Activated CD4-positive, alpha-beta T cell treated with anti-CD3 and anti-CD28 coated beads for 4 hours (primary cell): ENCODE data around the gene PWWP2B.
A peak's percentile ranks its signal among the peaks of the same experiment; 100 is the strongest.

ENCODE experiments used
- DNase-seq, 2 donors: peaks; one replicate each; pipeline ENCODE4 v3.0.0-alpha.2; 2020

The PWWP2B gene

DNA sequence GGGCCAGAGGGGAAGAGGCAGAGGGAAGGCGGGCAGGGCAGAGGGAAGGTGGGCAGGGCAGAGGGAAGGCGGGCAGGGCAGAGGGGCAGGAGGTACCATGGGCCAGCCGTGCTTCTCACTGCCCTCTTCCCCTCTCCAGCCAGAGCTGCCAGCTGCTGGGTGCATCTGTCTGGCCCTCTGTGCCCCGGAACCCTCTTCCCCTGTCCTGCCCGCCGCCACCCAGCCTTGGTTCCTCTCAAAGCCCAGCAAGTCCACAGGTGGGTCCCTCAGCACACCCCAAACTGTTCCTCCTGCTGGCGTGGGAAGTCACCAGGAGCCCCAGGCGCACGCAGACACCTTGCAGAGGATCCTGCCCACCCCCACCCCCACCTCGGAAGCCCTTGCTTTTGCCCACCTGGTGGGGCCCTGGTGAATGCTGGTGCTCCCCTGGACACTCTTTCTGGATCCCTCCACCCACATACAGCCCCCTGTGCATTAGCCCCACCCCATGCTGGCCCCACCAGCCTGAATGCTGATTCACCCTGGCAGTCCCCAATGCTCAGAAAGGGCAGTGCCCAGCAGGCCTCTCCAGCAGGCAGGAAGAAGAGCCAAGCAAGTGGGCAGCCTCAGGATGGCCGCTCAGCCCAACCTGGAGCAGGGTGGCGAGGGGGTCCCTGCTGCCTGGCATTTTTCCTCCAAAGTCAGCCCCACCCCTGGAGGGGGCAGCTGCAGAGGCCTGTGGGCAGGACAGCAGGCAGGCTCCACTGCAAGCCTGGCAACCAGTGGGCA is 1.9 kb upstream of the PWWP2B start:
- DNase-seq: no peak

GRCh38 chr10:132395704-132396493 is 1.1 kb upstream of the PWWP2B start:
- DNase-seq: peak in 1 of 2 donors; percentile 49

DNA sequence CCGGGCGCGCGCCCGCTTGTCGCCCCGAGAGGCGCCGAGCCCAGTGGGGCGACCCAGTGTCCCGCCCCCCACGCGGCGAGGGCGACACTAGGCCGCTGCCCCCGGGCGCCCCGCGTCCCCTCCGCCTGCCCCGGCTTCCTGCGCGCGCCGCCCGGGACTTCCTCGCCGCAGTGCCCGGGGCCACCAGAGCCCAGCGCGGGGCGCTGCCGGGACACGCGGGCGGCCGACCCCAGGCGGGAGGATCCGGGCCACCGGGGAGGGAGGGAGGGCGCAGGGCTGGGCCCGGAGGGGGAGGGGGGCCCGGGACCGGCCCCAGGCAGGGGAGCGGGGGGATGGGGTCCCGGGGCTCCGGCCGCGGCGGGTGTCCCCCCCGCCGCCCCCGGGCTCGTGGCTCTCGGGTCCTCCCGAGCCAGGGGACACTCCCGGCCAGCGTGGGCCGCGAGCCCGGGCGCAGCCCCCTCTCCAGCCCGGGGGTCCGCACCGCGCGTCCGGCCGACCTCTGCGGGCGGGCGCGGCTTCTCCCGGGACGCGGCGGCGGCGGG is 435 bp upstream of the PWWP2B start:
- peak; percentile 51 to 64 for DNase-seq

GRCh38 chr10:132397671-132398565 is 918 bp downstream of the PWWP2B start:
- DNase-seq: peak; percentile 34 to 38

DNA sequence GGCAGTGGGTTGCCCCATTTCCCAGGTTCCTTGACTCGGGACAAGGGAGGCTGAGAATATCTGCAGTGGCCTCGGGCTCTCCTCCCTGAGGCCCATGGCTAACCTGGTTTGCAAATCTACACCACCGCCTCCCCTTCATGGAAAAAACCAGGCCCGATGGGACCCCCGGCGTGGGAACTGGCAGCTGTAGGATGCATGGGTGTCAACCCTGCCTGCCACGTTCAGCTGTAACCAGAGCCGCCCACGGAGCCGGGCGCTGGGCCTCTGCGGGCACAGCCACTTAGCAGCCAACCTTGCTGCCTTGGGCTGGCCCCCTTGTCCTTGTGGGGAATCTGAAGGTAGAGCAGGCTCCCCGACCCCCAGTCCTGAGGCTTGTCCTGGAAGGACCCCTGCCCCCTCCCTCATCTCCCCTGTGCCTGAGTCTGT is 1.6 kb downstream of the PWWP2B start:
- DNase-seq: no peak

DNA sequence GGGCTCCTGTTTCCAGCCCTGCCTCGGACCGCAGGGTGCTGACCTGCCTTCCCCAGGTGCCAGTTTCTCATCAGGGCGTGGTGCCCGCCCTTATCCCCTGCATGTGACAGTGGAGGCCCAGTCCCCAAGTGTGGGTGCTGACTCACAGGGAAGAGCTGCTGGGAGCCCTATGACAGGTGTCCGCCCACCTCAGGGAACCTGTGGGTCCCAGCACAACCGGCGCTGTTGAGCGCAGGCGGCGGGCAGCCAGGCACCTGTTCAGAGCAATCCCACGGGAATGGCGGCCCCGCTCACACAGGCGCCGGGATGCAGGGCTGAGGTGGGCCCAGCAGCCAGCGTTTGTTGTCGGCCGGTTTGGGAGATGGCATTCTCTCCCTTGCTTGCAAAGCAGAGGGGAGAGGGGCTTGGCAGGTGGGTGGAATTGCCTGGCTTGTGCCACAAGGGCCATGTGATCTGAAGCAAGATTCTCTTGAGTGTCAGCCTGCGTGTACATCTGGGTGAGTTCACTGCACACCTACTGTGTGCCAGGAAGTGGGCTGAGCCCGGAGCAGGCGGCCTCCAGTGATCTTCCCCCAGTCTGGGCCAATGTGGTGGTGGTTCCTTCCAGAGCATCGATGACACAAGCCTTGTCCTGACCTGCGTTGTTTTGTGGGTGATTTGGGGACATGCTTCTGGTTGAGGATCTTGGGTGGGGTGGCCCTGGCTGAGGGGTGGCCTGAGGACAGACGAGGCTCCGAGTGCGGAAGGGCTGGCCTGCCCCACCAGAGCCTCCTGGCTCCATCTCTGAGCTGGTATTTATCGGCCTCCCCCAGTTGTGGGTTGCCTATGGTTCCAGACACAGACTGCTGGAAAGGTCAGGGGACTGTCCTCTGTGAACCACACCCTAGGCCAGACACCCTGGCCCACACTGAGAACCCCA is 2.4 kb downstream of the PWWP2B start:
- DNase-seq: no peak

DNA sequence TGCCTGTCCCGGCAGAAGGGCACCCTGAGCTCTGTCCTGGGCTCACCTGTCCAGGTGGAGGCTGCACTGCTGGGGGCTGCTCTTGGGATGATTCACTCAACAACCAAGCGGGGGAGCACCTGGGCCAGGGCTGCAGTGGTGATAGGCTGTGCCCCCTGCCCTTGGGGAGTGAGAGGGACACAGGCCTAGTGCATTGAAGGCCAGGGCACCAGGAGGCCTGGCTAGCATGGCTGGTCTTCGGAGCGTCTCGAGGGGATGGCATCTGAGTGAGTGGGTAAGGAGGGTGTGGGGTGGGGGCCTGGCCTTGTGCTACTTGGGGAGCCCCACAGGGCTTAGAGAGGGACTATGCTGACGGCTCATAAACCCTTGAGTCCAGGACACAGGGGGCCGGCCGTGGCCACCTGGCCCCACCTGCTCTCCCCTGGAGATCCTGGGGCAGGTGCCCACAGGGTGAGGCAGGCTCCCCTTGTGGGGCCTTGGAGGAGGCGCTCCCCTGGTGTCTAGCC is 3.1 kb downstream of the PWWP2B start:
- no peak for DNase-seq

DNA sequence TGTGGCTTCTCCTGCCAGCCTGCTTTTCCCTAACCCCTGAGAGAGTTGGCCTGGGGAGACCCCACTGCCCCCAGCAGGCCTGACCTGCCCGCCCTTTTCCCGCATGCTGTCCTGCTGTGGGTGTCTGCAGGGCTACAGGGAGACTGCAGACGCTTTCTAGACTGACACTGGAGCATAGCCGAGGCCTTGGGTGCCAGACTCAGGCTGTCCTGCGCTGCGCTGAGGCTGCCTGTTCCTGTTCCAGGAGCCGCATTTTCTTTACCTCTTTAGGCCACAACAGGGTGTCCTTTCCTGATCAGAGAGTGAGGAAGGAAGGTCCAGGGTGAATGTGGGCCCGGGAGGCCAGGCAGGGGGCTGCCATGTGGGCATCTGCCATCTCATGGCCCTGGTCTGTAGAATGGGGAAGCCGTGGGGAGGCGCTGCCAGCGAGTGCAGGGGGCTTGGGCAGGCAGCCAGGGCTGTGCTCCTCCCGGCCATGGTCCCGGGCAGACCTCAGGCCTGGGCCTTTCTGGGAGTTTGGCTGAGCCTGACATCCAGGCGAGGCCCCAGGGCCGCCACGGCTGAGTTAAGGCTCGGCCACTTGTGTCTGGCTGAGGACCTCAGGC is 3.6 kb downstream of the PWWP2B start:
- no peak for DNase-seq

- no peak for DNase-seq
These were observed 4.6 kb downstream of the PWWP2B start for GRCh38 chr10:132401401-132402118.

DNA sequence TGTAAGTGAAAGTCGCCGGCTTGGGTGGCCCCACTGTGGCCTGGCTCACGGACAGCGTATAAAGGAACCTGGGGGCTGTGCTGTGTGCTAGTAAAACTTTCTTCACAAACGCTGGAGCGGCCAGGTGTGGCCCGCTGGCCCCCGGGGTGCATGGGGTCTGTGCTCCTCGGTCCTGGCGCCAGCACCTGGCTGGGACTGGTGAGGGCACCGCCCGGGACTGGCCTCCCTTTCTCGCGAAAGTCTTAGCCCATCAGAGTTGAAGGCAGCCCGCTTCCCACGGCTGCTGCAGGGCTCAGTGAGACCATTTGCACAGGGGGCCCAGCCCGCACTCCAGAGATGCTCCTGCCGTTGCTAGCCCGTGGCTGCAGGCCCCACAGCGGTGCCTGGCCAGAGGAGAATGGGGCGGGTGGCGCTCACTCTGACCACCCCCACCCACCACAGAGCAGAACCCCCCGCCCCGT is 5.8 kb downstream of the PWWP2B start:
- DNase-seq: no peak

DNA sequence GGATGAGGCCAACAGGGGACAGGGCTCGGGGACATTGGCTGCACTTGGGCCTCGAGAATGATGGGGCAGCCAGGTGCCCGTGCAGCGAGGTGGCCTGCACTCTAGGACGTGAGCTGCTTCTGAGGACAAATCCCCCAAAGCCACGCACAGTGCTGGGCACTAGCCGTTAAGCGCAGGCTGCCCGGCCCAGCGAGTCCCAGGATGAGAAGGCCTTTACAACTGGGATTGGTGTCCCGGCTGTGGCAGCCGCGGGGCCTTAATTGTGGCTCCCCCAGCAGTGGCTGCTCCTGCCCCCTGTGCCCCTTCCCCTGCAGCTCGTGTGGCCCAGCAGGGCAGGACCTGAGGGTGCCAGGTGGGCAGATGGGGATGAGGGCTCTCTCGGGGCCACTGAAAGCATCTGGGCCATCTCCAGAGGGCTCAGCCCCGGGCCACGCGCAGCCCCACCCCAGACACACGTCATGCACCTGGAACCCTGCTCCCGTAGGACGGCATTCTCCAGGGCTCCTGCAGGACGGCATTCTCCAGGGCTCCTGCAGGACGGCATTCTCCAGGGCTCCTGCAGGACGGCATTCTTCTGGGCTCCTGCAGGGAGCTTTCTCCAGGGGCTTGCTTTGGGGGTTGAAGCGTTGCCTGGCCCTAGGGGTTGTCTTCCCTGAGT is 6.6 kb downstream of the PWWP2B start:
- no peak for DNase-seq

DNA sequence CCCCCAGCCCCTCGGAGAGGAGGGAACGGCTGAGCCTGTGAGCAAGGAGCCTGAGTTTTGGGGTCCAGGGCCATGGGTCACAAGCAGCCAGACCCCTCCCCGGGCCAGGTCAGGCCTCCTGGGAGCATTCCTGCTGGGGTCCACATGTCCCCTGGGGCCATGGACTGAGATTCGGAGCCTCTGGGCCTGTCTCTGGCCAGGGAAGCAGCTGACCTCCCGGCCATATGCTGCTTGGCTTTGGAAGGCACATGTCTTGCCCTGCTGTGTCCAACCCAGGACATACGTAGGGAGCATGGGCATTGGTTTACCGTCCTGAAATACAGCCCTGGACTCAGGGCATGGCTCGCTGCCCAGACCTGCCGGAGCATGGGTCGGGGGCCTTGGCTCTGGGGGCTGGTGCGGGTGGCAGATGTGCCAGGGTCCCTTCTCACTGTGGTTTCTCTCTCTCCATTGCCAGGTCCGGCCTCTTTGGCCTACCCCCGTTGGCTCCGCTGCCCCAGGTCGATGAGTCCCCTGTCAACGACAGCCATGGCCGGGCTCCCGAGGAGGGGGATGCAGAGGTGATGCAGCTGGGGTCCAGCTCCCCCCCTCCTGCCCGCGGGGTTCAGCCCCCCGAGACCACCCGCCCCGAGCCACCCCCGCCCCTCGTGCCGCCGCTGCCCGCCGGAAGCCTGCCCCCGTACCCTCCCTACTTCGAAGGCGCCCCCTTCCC is 7.3 kb downstream of the PWWP2B start:
- no peak for DNase-seq

GRCh38 chr10:132404911-132405462 is 8.0 kb downstream of the PWWP2B start:
- no peak for DNase-seq

DNA sequence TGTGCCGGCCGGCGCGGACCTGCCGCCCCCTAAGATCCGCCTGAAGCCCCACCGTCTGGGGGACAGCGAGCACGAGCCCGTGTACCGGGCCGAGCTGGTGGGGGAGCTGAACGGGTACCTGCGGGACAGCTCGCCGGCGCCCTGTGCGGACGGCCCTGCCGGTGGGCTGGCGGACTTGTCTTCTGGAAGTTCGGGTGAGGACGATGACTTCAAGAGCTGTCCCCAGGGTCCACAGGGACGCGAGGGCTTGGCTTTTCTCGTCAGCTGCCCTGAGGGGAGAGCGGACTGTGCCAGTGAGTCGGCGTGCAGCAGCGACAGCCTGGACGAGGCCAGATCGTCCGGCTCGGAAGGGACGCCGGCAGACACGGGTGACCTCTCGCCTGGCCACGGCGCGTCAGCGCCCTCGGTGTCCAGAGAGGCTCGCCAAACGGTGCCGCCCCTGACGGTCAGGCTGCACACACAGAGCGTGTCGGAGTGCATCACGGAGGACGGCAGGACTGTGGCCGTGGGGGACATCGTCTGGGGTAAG is 8.5 kb downstream of the PWWP2B start:
- no peak for DNase-seq

DNA sequence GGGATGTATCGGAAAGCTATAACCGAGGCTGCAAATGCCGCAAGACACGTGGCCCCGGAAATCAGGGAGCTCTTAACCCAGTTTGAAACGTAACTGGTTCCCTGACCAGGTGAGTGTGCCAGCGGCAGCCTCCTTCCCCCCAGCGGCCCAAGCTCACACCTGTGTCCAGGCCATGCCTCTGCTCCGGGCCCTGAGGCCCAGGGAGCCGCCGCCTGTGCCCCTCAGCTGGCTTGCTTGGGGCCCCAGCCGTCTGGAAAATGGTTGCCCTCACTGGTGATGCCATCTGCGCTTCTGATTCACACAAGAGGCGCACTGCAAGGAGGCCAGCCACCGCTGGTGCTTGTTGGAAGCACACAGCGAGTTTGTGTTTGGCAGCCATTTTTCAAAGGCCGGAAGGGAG is 9.2 kb downstream of the PWWP2B start:
- DNase-seq: no peak

GRCh38 chr10:132406750-132407149 is 9.8 kb downstream of the PWWP2B start:
- no peak for DNase-seq

DNA sequence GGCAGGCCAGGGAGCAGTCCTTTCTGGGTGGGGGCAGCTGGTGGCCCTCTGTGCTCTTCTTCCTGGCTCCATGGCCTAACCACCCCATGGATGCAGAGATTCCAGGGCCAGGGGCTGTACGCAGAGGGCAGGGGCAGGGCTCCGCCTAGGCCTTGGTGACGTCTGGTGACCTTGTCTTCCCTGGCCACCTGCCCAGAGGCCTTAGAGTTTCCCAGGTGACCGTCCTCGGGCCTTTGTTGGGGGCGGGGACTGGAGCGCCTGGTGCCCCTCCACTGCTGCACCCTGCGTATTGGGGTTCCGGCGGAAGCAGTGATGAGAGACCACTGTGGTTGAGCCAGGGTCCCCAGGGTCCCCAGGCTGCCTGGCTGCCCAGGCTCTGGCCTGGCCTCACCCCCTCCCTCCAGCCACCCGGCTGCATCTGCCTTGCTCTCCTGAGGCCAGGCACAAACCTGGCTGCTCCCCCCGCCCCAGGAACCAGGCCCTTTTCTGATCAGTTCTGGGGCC is 10.3 kb downstream of the PWWP2B start:
- no peak for DNase-seq

DNA sequence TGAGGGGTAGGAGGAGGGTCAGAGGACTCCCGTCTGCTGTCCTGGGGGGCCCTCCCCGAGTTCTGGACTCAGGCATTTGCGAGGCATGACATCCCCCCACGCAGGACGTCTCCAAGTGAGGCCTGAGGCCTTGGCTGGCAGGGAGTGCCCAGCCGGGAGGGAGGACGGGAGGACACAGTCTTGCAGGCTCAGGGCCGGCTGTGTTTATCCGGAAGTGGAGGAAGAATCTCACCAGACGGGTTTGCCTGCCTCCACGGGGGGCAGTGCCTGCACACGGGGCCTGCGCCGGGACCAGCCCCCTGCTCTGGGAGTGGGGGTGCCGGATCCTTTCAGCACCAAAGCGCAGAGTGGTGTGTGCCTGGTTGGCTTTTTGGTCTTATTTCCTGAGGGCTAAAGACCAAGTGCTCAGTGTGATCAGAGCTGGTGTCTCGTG is 10.9 kb downstream of the PWWP2B start:
- DNase-seq: no peak
